HCT116 (cell line): ENCODE results near the gene ESRRA.

Experiments used
- CBX3 ChIP-seq: IDR thresholded peaks from 2 replicates; pipeline ENCODE4 v1.6.1; 2012; ENCODE audit warnings: low read depth
- CTCF ChIP-seq, 3 experiments: fragments of 200-600 bp in 1 of 3; sonication (generic) in 1 of 3; IDR thresholded peaks in 2 of 3; conservative IDR thresholded peaks in 1 of 3; 2 replicates each; pipeline ENCODE4 v1.5.1; 2012 to 2017; ENCODE audit warnings: low read depth in 2 of 3, low read length in 2 of 3, antibody characterized with exemption in 1 of 3, borderline replicate concordance in 1 of 3, control low read depth in 1 of 3, mild to moderate bottlenecking in 1 of 3, mixed read lengths in 1 of 3, mixed run types in 1 of 3, moderate library complexity in 1 of 3; ENCODE audit not compliant: insufficient read depth in 1 of 3
- ELF1 ChIP-seq: IDR thresholded peaks from 2 replicates; pipeline ENCODE4 v1.6.1; 2012; ENCODE audit warnings: low read depth, borderline replicate concordance
- EZH2phosphoT487 ChIP-seq: fragments of 200-600 bp; IDR thresholded peaks from 2 replicates; pipeline ENCODE4 v1.6.1; 2018; ENCODE audit warnings: antibody characterized with exemption, borderline replicate concordance
- JUND ChIP-seq: IDR thresholded peaks from 2 replicates; pipeline ENCODE4 v1.6.1; 2012
- MAX ChIP-seq: IDR thresholded peaks from 2 replicates; pipeline ENCODE4 v1.6.1; 2012
- POLR2AphosphoS5 ChIP-seq: IDR thresholded peaks from 2 replicates; pipeline ENCODE4 v1.6.1; 2011; ENCODE audit warnings: mild to moderate bottlenecking, low read depth, low read length, moderate library complexity
- RAD21 ChIP-seq: IDR thresholded peaks from 2 replicates; pipeline ENCODE4 v1.6.1; 2012; ENCODE audit warnings: low read depth, mild to moderate bottlenecking
- TCF7L2 ChIP-seq: IDR thresholded peaks from 2 replicates; pipeline ENCODE4 v1.7.0; 2011; ENCODE audit warnings: borderline replicate concordance, inconsistent platforms; ENCODE audit not compliant: insufficient read depth, insufficient read length; ENCODE audit errors: extremely low read depth
- ZFX ChIP-seq: fragments of 450-650 bp; IDR thresholded peaks from 2 replicates; pipeline ENCODE4 v1.6.1; 2017

DNA sequence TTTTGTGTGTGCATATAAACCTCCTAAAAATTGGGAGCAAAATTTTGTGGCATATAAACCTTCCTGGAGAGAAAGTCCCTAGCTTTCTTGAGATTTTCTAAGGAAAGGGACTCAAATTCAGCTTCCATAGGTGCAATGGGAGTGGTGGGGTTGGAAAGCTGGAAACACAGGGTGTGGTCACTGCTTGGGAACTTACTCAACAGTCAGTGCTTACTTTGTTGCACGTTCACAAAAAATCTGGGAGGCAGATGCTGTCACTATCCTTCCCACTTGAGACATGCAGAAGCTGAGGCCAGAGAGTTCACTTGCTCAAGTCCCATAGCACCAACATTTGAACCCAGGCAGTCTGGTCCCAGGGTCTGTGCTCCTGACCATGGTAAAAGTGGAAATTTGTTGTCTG lies 9.1 kb upstream of the ESRRA start:
- TF ChIP-seq CTCF (IDR thresholded peaks at IDR 0.05 in 2 of 3, conservative IDR thresholded peaks at IDR 0.05 in 1 of 3; ENCODE audit: borderline replicate concordance in 1 of 3, insufficient read depth in 1 of 3, low read depth in 2 of 3, low read length in 2 of 3), result no peak
- no peak for TF ChIP-seq ELF1
- TF ChIP-seq JUND, result no peak
- TF ChIP-seq RAD21, result no peak
- no peak for TF ChIP-seq ZFX
- TF ChIP-seq POLR2AphosphoS5, result no peak
- TF ChIP-seq MAX, result no peak
- no peak for TF ChIP-seq EZH2phosphoT487
- no peak for TF ChIP-seq TCF7L2
- TF ChIP-seq CBX3, result no peak
